Caco-2 (cell line): ENCODE measurements around the gene FBN3. TPM values are rescaled to one million over a fixed set of nuclear protein-coding genes. Genes with fewer than 3 reads are reported as not detected.

Experiments
- BruUV-seq: library from RNA; stranded (reverse); fragments of 400-500 nt; replicated peaks from 2 replicates; lab custom pipeline; 2021; lab: Mats Ljungman, UMichigan
- CTCF ChIA-PET: fragments of 300-600 bp; sonication (Branson Sonifier 250); formaldehyde crosslinking; loops from one replicate; lab custom pipeline; 2022; ENCODE audit warnings: antibody characterized with exemption; lab: Charles Lee
- POLR2A ChIA-PET: fragments of 300-600 bp; sonication (Branson Sonifier 250); formaldehyde crosslinking; loops from one replicate; lab custom pipeline; 2022; ENCODE audit warnings: antibody characterized with exemption; lab: Charles Lee
- DNase-seq, 2 experiments: peaks; one replicate each; pipeline versions ENCODE4 v3.0.0 to v3.0.0-alpha.2; 2020 to 2022
- H3K27me3 ChIP-seq: replicated peaks from 2 replicates; pipeline ENCODE4 v1.6.0; 2011; ENCODE audit warnings: low read length; ENCODE audit not compliant: control insufficient read depth, insufficient read depth
- H3K36me3 ChIP-seq: 2 replicates; pipeline ENCODE4 v1.5.1; 2011; ENCODE audit warnings: low read length; ENCODE audit not compliant: control insufficient read depth, insufficient read depth
- H3K4me1 ChIP-seq: fragments of 250-450 bp; sonication (Bioruptor Pico); 2 replicates; pipeline ENCODE4 v1.5.1; 2020; ENCODE audit warnings: mild to moderate bottlenecking
- H3K4me3 ChIP-seq: 2 replicates; pipeline ENCODE4 v1.5.1; 2011; ENCODE audit warnings: low read depth, mild to moderate bottlenecking, control low read depth, low read length
- H3K9me3 ChIP-seq: fragments of 250-450 bp; sonication (Bioruptor Pico); 2 replicates; pipeline ENCODE4 v1.5.1; 2020; ENCODE audit warnings: mild to moderate bottlenecking, moderate library complexity
- H3K27ac Mint-ChIP-seq: one replicate; pipeline ENCODE4 v1.8.0; 2022; ENCODE audit warnings: mixed read lengths; ENCODE audit not compliant: unreplicated experiment
- H3K27me3 Mint-ChIP-seq: one replicate; pipeline ENCODE4 v1.8.0; 2022; ENCODE audit warnings: mixed read lengths; ENCODE audit not compliant: insufficient read depth, unreplicated experiment
- H3K36me3 Mint-ChIP-seq: one replicate; pipeline ENCODE4 v1.8.0; 2022; ENCODE audit warnings: mild to moderate bottlenecking, mixed read lengths; ENCODE audit not compliant: insufficient read depth, unreplicated experiment
- H3K4me1 Mint-ChIP-seq: one replicate; pipeline ENCODE4 v1.8.0; 2022; ENCODE audit warnings: low read depth, mixed read lengths; ENCODE audit not compliant: unreplicated experiment
- H3K4me3 Mint-ChIP-seq: one replicate; pipeline ENCODE4 v1.8.0; 2022; ENCODE audit warnings: mild to moderate bottlenecking, moderate library complexity, mixed read lengths; ENCODE audit not compliant: unreplicated experiment
- H3K9me3 Mint-ChIP-seq: one replicate; pipeline ENCODE4 v1.8.0; 2022; ENCODE audit warnings: mixed read lengths; ENCODE audit not compliant: unreplicated experiment
- CTCF ChIP-seq, 2 experiments: fragments of 200-600 bp in 1 of 2; IDR thresholded peaks; 1 replicate in 1 of 2; 2 replicates in 1 of 2; pipeline versions ENCODE4 v1.5.1 to v1.8.0; 2011 to 2022; ENCODE audit warnings: antibody characterized with exemption in 1 of 2, control low read depth in 1 of 2, inconsistent platforms in 1 of 2, low read depth in 1 of 2, low read length in 1 of 2, mild to moderate bottlenecking in 1 of 2, moderate library complexity in 1 of 2; ENCODE audit not compliant: insufficient read depth in 1 of 2, severe bottlenecking in 1 of 2, unreplicated experiment in 1 of 2
- intact Hi-C: fragments of 100-400 bp; cut with micrococcal nuclease; formaldehyde crosslinking; loops from one replicate; pipeline ENCODE4 v1.10.0; 2022; ENCODE audit not compliant: unreplicated experiment
- total RNA-seq: library from RNA; stranded (reverse); gene quantifications from 2 replicates; pipeline ENCODE4 v1.2.3, GENCODE V29; 2022

Gene FBN3
- total RNA-seq, 1 experiment from 2014 or later, result 16.4 TPM

- H3K4me3 Mint-ChIP-seq, result no peak overlapping the region
- POLR2A ChIA-PET, result no interaction called here
- BruUV-seq, result no TSS peak
Measured at GRCh38 chr19:8093740-8094139, 55.7 kb downstream of the FBN3 start.

GRCh38 chr19:8090950-8091349, 58.4 kb downstream of the FBN3 start:
- peaks cover 6% of the 10 kb centered on the region for H3K36me3 ChIP-seq
- CTCF ChIA-PET, result no interaction called here
- intact Hi-C loops, result no loop called here

More at GRCh38 chr19:8093740-8094139, 55.7 kb downstream of the FBN3 start:
- intact Hi-C loops, result no loop called here
- H3K36me3 ChIP-seq, result peaks cover 6% of the 10 kb centered on the region
- H3K4me3 ChIP-seq, result no peak overlapping the region
- H3K4me1 Mint-ChIP-seq, result no peaks in the 10 kb centered on the region
- no peaks in the 10 kb centered on the region for H3K9me3 Mint-ChIP-seq
- no peak for DNase-seq
- CTCF ChIA-PET, result no interaction called here
- peaks cover 12% of the 10 kb centered on the region for H3K9me3 ChIP-seq
- H3K27me3 Mint-ChIP-seq, result no peaks in the 10 kb centered on the region
- TF ChIP-seq CTCF (IDR thresholded peaks at IDR 0.05; ENCODE audit: insufficient read depth in 1 of 2, low read depth in 1 of 2, low read length in 1 of 2, severe bottlenecking in 1 of 2, unreplicated experiment in 1 of 2), result no peak
- H3K4me1 ChIP-seq, result no peaks in the 10 kb centered on the region
- H3K36me3 Mint-ChIP-seq, result peaks cover 19% of the 10 kb centered on the region
- no peaks in the 10 kb centered on the region for H3K27me3 ChIP-seq
- no peak overlapping the region for H3K27ac Mint-ChIP-seq

GRCh38 chr19:8089664-8090601, 59.5 kb downstream of the FBN3 start:
- TF ChIP-seq CTCF (IDR thresholded peaks at IDR 0.05; ENCODE audit: insufficient read depth in 1 of 2, low read depth in 1 of 2, low read length in 1 of 2, severe bottlenecking in 1 of 2, unreplicated experiment in 1 of 2), result no peak

More at GRCh38 chr19:8090950-8091349, 58.4 kb downstream of the FBN3 start:
- H3K4me3 ChIP-seq, result no peak overlapping the region
- peaks cover 9% of the 10 kb centered on the region for H3K9me3 ChIP-seq
- no peaks in the 10 kb centered on the region for H3K27me3 Mint-ChIP-seq
- no peak overlapping the region for H3K27ac Mint-ChIP-seq
- H3K27me3 ChIP-seq, result no peaks in the 10 kb centered on the region
- no peak overlapping the region for H3K4me3 Mint-ChIP-seq
- no peak for TF ChIP-seq CTCF (IDR thresholded peaks at IDR 0.05; ENCODE audit: insufficient read depth in 1 of 2, low read depth in 1 of 2, low read length in 1 of 2, severe bottlenecking in 1 of 2, unreplicated experiment in 1 of 2)
- peaks cover 11% of the 10 kb centered on the region for H3K36me3 Mint-ChIP-seq
- BruUV-seq, result no TSS peak
- H3K9me3 Mint-ChIP-seq, result no peaks in the 10 kb centered on the region
- no peak for DNase-seq
- POLR2A ChIA-PET, result no interaction called here
- no peaks in the 10 kb centered on the region for H3K4me1 Mint-ChIP-seq
- no peaks in the 10 kb centered on the region; the same call in 1 of the 2 replicates for H3K4me1 ChIP-seq

More at GRCh38 chr19:8089664-8090601, 59.5 kb downstream of the FBN3 start:
- H3K9me3 Mint-ChIP-seq, result no peaks in the 10 kb centered on the region
- DNase-seq, result no peak
- H3K27me3 ChIP-seq, result no peaks in the 10 kb centered on the region
- ChIA-PET CTCF (no interaction called here), POLR2A (no interaction called here)
- peaks cover 11% of the 10 kb centered on the region for H3K36me3 Mint-ChIP-seq
- H3K27me3 Mint-ChIP-seq, result no peaks in the 10 kb centered on the region
- peaks cover 6% of the 10 kb centered on the region for H3K4me1 ChIP-seq
- no peak overlapping the region for H3K27ac Mint-ChIP-seq
- H3K4me3 Mint-ChIP-seq, result no peak overlapping the region
- H3K4me3 ChIP-seq, result no peak overlapping the region
- no peaks in the 10 kb centered on the region for H3K9me3 ChIP-seq
- H3K4me1 Mint-ChIP-seq, result no peaks in the 10 kb centered on the region
- BruUV-seq, result no TSS peak
- H3K36me3 ChIP-seq, result peaks cover 1% of the 10 kb centered on the region
- intact Hi-C loops, result no loop called here
